OCI-LY7 (cell line): ENCODE data around the gene SGIP1. TPM values are rescaled to one million over a fixed set of nuclear protein-coding genes. Genes with fewer than 3 reads are reported as not detected.
A peak's percentile ranks its signal among the peaks of the same experiment; 100 is the strongest.

ENCODE experiments used
- BruUV-seq: library from RNA; stranded (reverse); fragments of 400-500 nt; replicated peaks from 2 replicates; lab custom pipeline; 2021; lab: Mats Ljungman, UMichigan
- CTCF ChIA-PET: fragments of 300-600 bp; sonication (Branson Sonifier 250); formaldehyde crosslinking; loops from one replicate; lab custom pipeline; 2022; ENCODE audit warnings: antibody characterized with exemption; ENCODE audit not compliant: unreplicated experiment; lab: Charles Lee
- POLR2A ChIA-PET: fragments of 300-600 bp; sonication (Branson Sonifier 250); formaldehyde crosslinking; loops from one replicate; lab custom pipeline; 2022; ENCODE audit warnings: antibody characterized with exemption; lab: Charles Lee
- DNase-seq: peaks from one replicate; pipeline ENCODE4 v3.0.0-alpha.2; 2015; ENCODE audit warnings: low spot score
- H2AFZ ChIP-seq: fragments of 200-600 bp; sonication (generic), shearing (Covaris generic); 2 replicates; pipeline ENCODE4 v1.6.1; 2014; ENCODE audit warnings: mild to moderate bottlenecking, antibody characterized with exemption, low read length, moderate library complexity
- H3K27ac ChIP-seq: fragments of 200-600 bp; sonication (generic); 2 replicates; pipeline ENCODE4 v1.5.1; 2014; ENCODE audit warnings: mixed run types, low read depth, mild to moderate bottlenecking, moderate library complexity, low read length, inconsistent platforms; ENCODE audit not compliant: poor library complexity, severe bottlenecking
- H3K36me3 ChIP-seq: fragments of 200-600 bp; sonication (generic); 2 replicates; pipeline ENCODE4 v1.6.1; 2014; ENCODE audit warnings: mild to moderate bottlenecking, antibody characterized with exemption, low read length, moderate library complexity, mixed read lengths; ENCODE audit not compliant: insufficient read depth
- H3K4me1 ChIP-seq: fragments of 200-600 bp; sonication (generic); 2 replicates; pipeline ENCODE4 v1.5.1; 2014; ENCODE audit warnings: mild to moderate bottlenecking, low read length; ENCODE audit not compliant: insufficient read depth, poor library complexity, severe bottlenecking
- H3K4me2 ChIP-seq: fragments of 200-600 bp; sonication (generic); 2 replicates; pipeline ENCODE4 v1.6.1; 2014; ENCODE audit warnings: mild to moderate bottlenecking, low read length
- H3K4me3 ChIP-seq: fragments of 200-600 bp; sonication (generic); 2 replicates; pipeline ENCODE4 v1.5.1; 2014; ENCODE audit warnings: mild to moderate bottlenecking, low read depth, low read length; ENCODE audit not compliant: poor library complexity, severe bottlenecking
- H3K79me2 ChIP-seq: fragments of 200-600 bp; sonication (generic); 2 replicates; pipeline ENCODE4 v1.6.1; 2016; ENCODE audit warnings: low read depth, mild to moderate bottlenecking, low read length, moderate library complexity, mixed read lengths; ENCODE audit not compliant: insufficient read depth
- H3K9me2 ChIP-seq: fragments of 200-600 bp; sonication (generic); 2 replicates; pipeline ENCODE4 v1.6.1; 2016; ENCODE audit warnings: mild to moderate bottlenecking, low read length, mixed read lengths; ENCODE audit not compliant: insufficient read depth
- H3K9me3 ChIP-seq: fragments of 200-600 bp; sonication (generic); 2 replicates; pipeline ENCODE4 v1.6.1; 2014; ENCODE audit warnings: mild to moderate bottlenecking, mixed run types, low read length, mixed read lengths
- H4K20me1 ChIP-seq: fragments of 200-600 bp; sonication (generic); 2 replicates; pipeline ENCODE4 v1.6.1; 2014; ENCODE audit warnings: mild to moderate bottlenecking, antibody characterized with exemption, low read length, moderate library complexity, mixed read lengths; ENCODE audit not compliant: insufficient read depth
- EZH2phosphoT487 ChIP-seq: fragments of 200-600 bp; sonication (generic); IDR thresholded peaks from 2 replicates; pipeline ENCODE4 v1.6.1; 2018; ENCODE audit warnings: low read depth, borderline replicate concordance, mild to moderate bottlenecking, mixed run types, antibody characterized with exemption, low read length, moderate library complexity, mixed read lengths
- intact Hi-C: fragments of 100-400 bp; cut with micrococcal nuclease; formaldehyde crosslinking; loops from one replicate; pipeline ENCODE4 v1.10.0; 2022; ENCODE audit not compliant: unreplicated experiment
- total RNA-seq, 2 experiments: library from RNA; depleted of rRNA in 1 of 2; stranded (reverse); fragments of >200 nt in 1 of 2; shearing (Covaris generic) in 1 of 2; gene quantifications; 2 replicates each; pipeline ENCODE4 v1.2.3, GENCODE V29; 2014 to 2022
- TF ChIP-seq, protein P1 (sequence below): fragments of 200-600 bp; sonication (generic); conservative IDR thresholded peaks from 2 replicates; pipeline ENCODE4 v1.5.1; 2014; ENCODE audit warnings: mild to moderate bottlenecking, antibody characterized with exemption, low read length, moderate library complexity, mixed read lengths

SGIP1 gene
- total RNA-seq, 2 experiments from 2014 or later, result not detected

GRCh38 chr1:66644331-66644730 lies 110.4 kb downstream of the SGIP1 start:
- no peaks in the 10 kb centered on the region for H3K4me1 ChIP-seq
- CTCF ChIA-PET, result no interaction called here
- no peaks in the 10 kb centered on the region for H4K20me1 ChIP-seq
- intact Hi-C loops, result no loop called here
- H3K9me3 ChIP-seq, result no peaks in the 10 kb centered on the region
- POLR2A ChIA-PET, result interaction anchor here (0.6 to 1.9 kb wide), 3 partner anchors 11 to 924 kb away, joined by 3 to 7 read pairs (median 3); no protein-coding TSS in a partner anchor
- no peaks in the 10 kb centered on the region for H3K9me2 ChIP-seq
- no peak overlapping the region for H3K27ac ChIP-seq
- no TSS peak for BruUV-seq
- H3K36me3 ChIP-seq, result no peaks in the 10 kb centered on the region
- H3K79me2 ChIP-seq, result no peaks in the 10 kb centered on the region
- H3K4me2 ChIP-seq, result no peak overlapping the region
- no peak overlapping the region for H2AFZ ChIP-seq
- no peak for DNase-seq
- no peak overlapping the region for H3K4me3 ChIP-seq
- TF ChIP-seq, protein P1, sequence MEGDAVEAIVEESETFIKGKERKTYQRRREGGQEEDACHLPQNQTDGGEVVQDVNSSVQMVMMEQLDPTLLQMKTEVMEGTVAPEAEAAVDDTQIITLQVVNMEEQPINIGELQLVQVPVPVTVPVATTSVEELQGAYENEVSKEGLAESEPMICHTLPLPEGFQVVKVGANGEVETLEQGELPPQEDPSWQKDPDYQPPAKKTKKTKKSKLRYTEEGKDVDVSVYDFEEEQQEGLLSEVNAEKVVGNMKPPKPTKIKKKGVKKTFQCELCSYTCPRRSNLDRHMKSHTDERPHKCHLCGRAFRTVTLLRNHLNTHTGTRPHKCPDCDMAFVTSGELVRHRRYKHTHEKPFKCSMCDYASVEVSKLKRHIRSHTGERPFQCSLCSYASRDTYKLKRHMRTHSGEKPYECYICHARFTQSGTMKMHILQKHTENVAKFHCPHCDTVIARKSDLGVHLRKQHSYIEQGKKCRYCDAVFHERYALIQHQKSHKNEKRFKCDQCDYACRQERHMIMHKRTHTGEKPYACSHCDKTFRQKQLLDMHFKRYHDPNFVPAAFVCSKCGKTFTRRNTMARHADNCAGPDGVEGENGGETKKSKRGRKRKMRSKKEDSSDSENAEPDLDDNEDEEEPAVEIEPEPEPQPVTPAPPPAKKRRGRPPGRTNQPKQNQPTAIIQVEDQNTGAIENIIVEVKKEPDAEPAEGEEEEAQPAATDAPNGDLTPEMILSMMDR, result no peak
- TF ChIP-seq EZH2phosphoT487, result no peak

DNA sequence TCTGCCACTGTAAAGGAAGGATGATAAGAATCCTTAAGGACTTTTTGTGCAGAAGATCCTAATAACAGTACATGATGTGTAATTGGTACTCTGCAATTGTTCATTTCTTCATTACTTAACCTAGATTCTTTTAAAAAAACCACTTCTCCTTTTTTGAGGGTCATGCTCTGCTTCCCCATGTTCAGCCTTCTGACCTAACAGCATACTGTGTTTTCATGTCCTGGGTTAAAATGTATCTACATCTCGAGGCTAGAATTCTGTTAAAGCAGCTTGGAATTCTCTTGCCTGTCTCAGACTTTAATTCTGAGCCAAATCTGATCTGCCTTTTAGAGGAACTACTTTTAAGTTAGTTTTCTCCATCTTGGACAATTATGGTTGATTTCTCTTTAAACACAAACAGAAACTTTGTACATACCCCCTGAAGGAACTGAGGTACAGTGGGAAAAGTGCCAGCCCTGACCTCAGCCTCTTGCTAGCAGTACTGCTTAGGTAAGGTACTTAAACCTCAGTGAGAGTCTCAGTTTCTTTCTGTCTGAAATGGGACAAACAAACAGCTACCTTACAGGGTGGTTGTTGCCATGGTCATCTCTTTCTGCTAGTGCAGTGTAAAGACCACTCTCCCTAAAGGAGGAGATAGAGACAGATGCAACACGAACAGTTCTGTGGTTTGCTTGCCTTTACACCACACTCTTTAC lies 115.1 kb downstream of the SGIP1 start:
- H3K79me2 ChIP-seq, result no peaks in the 10 kb centered on the region
- intact Hi-C loops, result no loop called here
- H3K36me3 ChIP-seq, result no peaks in the 10 kb centered on the region
- CTCF ChIA-PET, result no interaction called here
- no peak overlapping the region for H3K27ac ChIP-seq
- H3K4me1 ChIP-seq, result no peaks in the 10 kb centered on the region
- no peaks in the 10 kb centered on the region for H4K20me1 ChIP-seq
- no peak overlapping the region for H3K4me3 ChIP-seq
- TF ChIP-seq EZH2phosphoT487, result no peak
- TF ChIP-seq, protein P1, result no peak
- no TSS peak for BruUV-seq
- no peaks in the 10 kb centered on the region for H3K9me2 ChIP-seq
- POLR2A ChIA-PET, result no interaction called here
- peak; percentile 12 for DNase-seq
- no peak overlapping the region for H3K4me2 ChIP-seq
- no peak overlapping the region for H2AFZ ChIP-seq
- no peaks in the 10 kb centered on the region for H3K9me3 ChIP-seq

- no TSS peak for BruUV-seq
- intact Hi-C loops, result no loop called here
- H3K9me3 ChIP-seq, result no peaks in the 10 kb centered on the region
- no peak overlapping the region for H3K4me3 ChIP-seq
- H3K27ac ChIP-seq, result no peak overlapping the region
- H4K20me1 ChIP-seq, result no peaks in the 10 kb centered on the region
- no peaks in the 10 kb centered on the region for H3K36me3 ChIP-seq
- no peak overlapping the region for H3K4me2 ChIP-seq
- CTCF ChIA-PET, result no interaction called here
- POLR2A ChIA-PET, result interaction anchor here (0.6 to 0.7 kb wide), 2 partner anchors 371 to 1621 kb away, joined by 4 to 5 read pairs; no protein-coding TSS in a partner anchor
- DNase-seq, result no peak
- no peaks in the 10 kb centered on the region for H3K9me2 ChIP-seq
- no peaks in the 10 kb centered on the region for H3K79me2 ChIP-seq
- no peaks in the 10 kb centered on the region for H3K4me1 ChIP-seq
- TF ChIP-seq, protein P1, result no peak
- TF ChIP-seq EZH2phosphoT487, result no peak
- H2AFZ ChIP-seq, result no peak overlapping the region
These were observed 118.6 kb downstream of the SGIP1 start for GRCh38 chr1:66652556-66652955.
